Activated CD4-positive, alpha-beta T cell treated with anti-CD3 and anti-CD28 coated beads, Interleukin-2, amount 50 U/mL, for 1 hour (primary cell): ENCODE data around the gene GXYLT2.
"Not testable (repeated sequence)": the region's sequence is repeated elsewhere in the genome, so short reads cannot be mapped to it uniquely, and the experiment has no call there.

Experiments used
- DNase-seq: peaks from one replicate; pipeline ENCODE4 v3.0.0-alpha.2; 2020

Gene GXYLT2

DNA sequence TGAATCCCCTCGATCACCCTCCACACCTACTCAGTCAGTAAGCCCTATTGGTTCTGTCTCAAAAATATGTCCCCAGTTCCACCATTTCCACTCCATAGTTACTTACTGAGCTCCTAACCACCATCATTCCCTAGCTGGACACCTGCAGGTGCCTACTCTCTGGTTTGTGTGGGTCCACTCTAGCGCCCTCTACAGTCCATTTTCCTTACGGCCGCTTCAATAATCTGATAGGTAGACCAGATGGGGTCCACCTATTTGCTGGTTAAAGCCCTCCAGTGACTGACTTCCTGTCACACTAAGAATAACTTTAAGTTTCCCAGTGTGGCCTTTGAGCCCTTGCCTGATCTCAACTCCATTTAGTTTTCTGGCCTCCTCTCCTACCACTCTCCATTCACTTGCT lies 5.0 kb downstream of the GXYLT2 start:
- DNase-seq, result no peak

- DNase-seq, result no peak
These were observed 7.2 kb downstream of the GXYLT2 start for GRCh38 chr3:72894976-72895552.

DNA sequence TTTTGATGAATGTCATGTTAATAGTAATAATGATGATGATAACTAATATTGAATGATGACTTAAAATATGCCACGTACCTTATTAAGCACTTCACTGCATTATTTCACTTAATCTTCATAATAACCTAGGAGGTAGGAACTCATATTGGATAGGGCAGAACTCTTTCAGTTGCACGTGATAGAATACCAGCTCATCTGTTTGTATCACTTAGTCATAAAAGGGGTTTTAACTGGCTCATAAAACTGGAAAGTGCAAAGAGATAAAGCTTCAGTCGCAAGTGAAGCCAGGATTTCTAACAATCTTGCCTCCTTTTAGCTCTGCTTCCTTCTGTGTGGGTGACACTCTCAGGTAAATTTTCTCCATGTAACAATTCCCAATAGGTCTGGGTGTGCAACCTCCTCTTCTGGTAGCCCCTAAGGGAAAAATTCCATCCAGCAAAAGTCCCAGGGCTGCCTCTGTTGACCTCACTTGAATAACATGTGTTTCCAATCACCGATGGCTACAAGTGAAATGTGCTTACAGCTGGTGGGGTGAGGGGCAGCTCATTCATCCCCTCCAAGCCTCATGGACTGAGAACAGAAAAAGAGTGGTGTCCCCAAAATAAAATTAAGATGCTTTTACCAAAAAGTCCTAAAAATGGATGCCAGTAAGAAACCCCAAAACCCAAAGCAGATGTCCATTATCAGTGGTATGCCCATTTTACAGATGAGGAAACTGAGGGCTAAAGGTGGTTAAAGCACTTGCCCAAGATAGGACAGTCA lies 9.3 kb downstream of the GXYLT2 start:
- no peak for DNase-seq

DNA sequence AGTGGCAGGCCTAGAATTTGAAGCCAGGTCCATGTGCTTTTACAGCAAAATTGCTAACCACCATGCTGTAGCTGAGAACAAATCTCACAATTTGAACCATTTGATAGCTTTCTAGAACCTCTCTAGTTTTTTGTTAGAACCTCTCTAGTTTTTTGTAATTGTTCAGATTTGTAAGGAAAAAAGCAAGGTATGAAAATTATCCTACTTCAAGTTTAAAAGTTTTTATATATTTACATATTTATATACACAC lies 9.8 kb downstream of the GXYLT2 start:
- no peak for DNase-seq

DNA sequence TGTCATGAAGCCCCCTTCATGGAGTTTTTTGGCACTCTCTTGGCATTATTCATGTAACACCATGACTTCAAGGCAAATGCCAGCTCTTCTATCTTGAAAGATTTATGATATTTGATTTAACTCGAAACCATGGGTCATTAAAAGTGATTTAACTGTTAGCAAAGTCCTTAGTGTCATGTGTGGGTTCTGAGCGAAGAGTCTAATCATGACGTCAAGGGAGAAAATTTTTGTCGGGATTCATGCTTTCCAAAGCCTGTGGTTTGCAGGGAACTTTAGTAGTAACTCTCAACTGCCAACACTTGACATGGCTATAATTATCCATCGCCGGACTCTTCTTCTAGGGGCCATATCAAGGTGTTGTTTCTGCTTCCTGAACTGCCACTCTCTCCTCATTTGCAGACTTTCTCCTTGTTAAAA lies 11.5 kb downstream of the GXYLT2 start:
- DNase-seq, result no peak

GRCh38 chr3:72900048-72900447 lies 12.2 kb downstream of the GXYLT2 start:
- no peak for DNase-seq

GRCh38 chr3:72901840-72902239 lies 14.0 kb downstream of the GXYLT2 start:
- DNase-seq, result no peak

- no peak for DNase-seq
These were observed 15.2 kb downstream of the GXYLT2 start for GRCh38 chr3:72903004-72903403.

GRCh38 chr3:72904163-72904562 lies 16.3 kb downstream of the GXYLT2 start:
- no peak for DNase-seq

DNA sequence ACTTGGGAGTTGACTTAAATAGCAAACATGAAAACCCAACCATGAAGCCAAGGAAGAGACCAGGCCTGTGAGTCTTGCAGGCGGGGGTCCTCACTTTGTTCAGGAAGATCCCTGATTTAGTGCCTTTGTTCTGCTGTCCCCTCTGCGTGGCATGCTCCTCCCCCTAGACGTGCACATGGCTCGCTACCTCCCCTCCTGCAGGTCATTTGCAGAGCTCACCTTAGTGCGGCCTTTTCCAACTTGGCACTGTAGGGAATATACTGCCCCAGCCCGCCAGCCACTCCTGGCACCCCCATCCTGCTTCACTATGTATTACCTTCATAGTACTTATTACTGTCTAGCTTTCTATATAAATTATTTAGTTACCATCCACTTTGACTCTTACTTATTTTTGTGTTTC lies 18.3 kb downstream of the GXYLT2 start:
- no peak for DNase-seq

DNA sequence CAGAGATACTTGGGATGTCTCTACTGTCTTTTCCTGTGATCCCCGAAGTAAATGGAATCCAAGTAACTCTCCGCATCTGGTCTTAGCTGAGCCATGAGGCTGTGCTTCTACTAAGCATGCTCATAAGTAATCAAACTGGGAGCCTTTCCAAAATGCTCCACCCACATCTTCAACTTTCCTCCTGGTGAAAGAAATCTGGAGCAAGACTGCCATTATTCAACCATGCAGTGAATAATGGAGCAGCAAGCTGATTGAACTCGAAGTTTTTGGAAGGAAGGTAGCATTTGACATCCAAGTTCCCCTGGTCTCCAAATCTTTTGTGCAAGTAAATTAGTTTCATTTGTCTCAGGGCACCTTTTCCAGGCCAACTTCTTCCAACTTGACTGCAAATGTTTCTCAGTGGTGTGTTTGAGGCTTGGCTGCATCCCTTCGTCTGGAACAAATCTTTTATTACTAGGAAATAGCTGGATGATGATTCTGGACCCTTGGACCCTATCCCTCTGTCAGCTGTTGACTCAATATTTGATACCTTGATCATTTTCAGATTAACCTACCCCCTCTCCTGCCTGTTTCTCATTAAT lies 19.4 kb downstream of the GXYLT2 start:
- DNase-seq, result no peak

GRCh38 chr3:72907731-72908620 lies 20.1 kb downstream of the GXYLT2 start:
- no peak for DNase-seq

- no peak for DNase-seq
These were observed 21.7 kb downstream of the GXYLT2 start for GRCh38 chr3:72909591-72909990.

DNA sequence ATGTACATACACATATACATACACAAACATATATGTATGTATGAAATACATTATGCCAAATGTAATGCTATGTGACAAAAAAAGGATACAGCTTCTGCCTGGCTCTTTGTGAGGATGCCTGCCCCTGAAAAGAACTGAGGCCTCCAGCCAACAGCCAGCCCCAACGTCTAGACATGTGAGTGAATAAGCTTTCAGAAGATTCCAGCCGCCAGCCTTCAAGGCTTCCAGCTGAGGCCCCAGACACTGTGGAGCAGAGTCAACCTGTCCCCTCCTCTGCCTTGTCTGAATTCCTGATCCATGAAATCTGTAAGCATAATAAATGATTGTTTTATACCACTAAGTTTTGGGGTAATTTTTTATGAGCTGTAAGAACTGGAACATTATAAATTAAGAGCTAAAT lies 24.7 kb downstream of the GXYLT2 start:
- no peak for DNase-seq

DNA sequence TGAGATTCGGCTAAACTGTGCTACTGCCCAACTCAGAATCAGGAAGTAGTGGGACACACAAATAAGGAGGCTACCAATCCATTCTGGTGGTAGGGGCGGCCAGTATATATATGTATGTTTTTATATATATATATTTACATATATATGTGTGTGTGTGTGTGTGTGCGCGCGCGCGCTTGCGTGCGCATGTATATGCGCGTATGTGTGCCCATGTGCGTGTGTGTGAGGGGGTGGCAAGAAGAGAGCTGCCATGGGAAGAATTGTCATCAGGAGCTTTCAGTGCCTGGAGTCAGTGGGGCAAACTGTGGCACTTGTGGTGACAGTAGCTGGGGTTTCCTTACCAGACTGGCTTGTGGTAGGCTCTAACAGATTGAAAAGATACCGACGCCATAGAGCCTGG lies 26.5 kb downstream of the GXYLT2 start:
- no peak for DNase-seq

DNA sequence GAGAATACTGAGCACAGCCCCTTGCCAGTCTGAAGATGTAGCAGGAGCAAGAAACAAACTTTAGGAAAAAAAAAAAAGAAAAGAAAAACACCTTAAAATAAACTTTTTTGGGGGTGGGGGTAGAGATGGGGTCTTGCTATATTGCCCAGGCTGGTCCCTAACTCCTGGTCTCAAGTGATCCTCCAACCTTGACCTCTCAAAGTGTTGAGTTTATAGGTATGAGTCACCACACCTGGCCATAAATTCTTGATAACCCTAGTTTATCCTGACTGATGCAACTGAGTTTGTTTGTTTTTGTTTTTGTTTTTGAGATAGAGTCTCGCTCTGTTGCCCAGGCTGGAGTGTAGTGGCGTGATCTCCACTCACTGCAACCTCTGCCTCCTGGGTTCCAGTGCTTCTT lies 28.4 kb downstream of the GXYLT2 start:
- no peak for DNase-seq

- no peak for DNase-seq
These were observed 31.7 kb downstream of the GXYLT2 start for GRCh38 chr3:72919520-72919919.

DNA sequence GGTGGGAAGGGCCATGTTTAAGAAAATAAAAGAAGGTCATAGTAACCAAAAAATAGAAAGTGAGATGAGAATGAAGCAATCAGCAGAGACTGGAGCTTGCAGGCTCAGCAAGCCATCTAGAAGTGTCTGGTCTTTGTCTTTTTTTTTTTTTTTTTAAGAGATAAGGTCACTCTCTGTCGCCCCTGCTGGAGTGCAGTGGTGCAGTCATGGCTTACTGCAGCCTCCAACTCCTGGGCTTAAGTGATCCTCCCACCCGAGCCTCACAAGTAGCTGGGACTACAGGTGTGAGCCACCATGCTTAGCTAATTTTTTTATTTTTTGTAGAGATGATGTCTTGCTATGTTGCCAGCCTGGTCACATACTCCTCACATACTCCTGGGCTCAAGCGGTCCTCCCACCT lies 36.2 kb downstream of the GXYLT2 start:
- no peak for DNase-seq

GRCh38 chr3:72928781-72929735 lies 41.2 kb downstream of the GXYLT2 start:
- DNase-seq, result not testable (repeated sequence)

DNA sequence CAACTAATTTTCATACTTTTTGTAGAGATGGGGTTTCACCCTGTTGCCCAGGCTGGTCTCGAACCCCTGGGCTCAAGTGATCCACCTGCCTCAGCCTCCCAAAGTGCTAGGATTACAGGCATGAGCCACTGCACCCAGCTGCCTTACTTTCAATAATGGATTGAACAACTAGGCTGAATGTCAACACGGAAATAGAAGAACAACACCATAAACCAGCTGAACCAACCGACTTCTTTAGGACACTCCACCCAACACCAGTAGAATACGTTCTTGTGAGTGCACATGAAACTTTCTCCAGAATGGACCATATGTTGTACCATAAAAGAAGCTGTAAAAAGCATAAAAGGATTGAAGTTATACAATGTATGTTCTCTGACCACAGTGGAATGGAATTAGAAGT lies 42.9 kb downstream of the GXYLT2 start:
- no peak for DNase-seq

DNA sequence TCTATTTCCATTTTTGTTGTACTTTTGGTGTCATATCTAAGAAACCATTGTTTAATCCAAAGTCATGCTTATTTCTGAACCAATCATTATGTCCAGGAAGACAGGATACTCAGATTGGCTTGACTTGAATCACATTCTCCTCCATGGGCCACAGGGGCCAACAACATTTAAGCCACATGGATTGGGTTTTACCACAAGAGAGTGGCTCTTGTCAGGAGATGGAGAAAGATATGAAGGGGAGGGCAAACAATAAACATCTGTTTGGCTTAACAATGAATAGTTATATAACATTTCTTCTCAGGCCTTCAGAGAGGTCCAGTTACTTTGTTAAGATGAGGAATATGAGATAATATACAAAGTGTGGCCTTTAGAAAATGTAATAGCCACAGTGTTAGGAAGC lies 44.6 kb downstream of the GXYLT2 start:
- DNase-seq, result no peak

- no peak for DNase-seq
These were observed 50.8 kb downstream of the GXYLT2 start for GRCh38 chr3:72938471-72939265.
